Lower leg skin (tissue), 3 donors: ENCODE data around the gene CPS1.

Experiments
- POLR2A ChIP-seq, 2 donors: fragments of 450-650 bp; IDR thresholded peaks; one replicate each; pipeline ENCODE4 v1.6.1; 2016 to 2017; ENCODE audit warnings: antibody characterized with exemption in 2 of 2, mild to moderate bottlenecking in 1 of 2, moderate library complexity in 1 of 2
- TF ChIP-seq, protein P1 (sequence below), 3 donors: fragments of 450-650 bp; IDR thresholded peaks; one replicate each; pipeline ENCODE4 v1.5.1; 2016; ENCODE audit warnings: antibody characterized with exemption in 3 of 3, mild to moderate bottlenecking in 3 of 3, moderate library complexity in 2 of 3

DNA sequence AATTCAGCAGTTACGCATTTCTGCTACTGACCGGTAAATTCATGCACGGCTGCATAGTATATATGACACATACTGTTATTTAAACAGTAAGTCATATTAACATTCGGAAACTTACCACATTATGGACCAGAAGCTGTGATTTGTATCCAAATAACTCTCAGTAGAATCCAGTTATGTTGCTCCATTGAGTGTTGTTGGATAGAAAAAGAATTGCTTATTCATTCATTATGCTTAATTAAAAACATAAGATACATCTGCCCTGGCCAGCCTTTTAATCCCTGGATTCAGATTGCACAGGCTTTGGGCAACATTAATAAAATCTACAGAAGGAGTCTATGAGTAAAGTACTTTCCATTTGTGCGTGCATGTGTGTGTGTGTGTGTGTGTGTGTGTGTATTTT, 111.3 kb downstream of the CPS1 start:
- TF ChIP-seq, protein P1, sequence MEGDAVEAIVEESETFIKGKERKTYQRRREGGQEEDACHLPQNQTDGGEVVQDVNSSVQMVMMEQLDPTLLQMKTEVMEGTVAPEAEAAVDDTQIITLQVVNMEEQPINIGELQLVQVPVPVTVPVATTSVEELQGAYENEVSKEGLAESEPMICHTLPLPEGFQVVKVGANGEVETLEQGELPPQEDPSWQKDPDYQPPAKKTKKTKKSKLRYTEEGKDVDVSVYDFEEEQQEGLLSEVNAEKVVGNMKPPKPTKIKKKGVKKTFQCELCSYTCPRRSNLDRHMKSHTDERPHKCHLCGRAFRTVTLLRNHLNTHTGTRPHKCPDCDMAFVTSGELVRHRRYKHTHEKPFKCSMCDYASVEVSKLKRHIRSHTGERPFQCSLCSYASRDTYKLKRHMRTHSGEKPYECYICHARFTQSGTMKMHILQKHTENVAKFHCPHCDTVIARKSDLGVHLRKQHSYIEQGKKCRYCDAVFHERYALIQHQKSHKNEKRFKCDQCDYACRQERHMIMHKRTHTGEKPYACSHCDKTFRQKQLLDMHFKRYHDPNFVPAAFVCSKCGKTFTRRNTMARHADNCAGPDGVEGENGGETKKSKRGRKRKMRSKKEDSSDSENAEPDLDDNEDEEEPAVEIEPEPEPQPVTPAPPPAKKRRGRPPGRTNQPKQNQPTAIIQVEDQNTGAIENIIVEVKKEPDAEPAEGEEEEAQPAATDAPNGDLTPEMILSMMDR (IDR thresholded peaks at IDR 0.05): no peak
- TF ChIP-seq POLR2A (IDR thresholded peaks at IDR 0.05): no peak
